H1 (cell line): Measurements from ENCODE around the gene PAQR8. TPM values are rescaled to one million over a fixed set of nuclear protein-coding genes. Genes with fewer than 3 reads are reported as not detected.

ENCODE experiments used
- CTCF ChIA-PET: fragments of 300-600 bp; sonication (Branson Sonifier 250); formaldehyde crosslinking; loops from one replicate; lab custom pipeline; 2021; ENCODE audit not compliant: partially characterized antibody; lab: Charles Lee
- POLR2A ChIA-PET: fragments of 300-600 bp; sonication (Branson Sonifier 250); formaldehyde crosslinking; loops from one replicate; lab custom pipeline; 2021; ENCODE audit warnings: inconsistent platforms; ENCODE audit not compliant: partially characterized antibody; lab: Charles Lee
- DNase-seq, 2 experiments: peaks; one replicate each; pipeline versions ENCODE4 v3.0.0 to v3.0.0-alpha.2; 2010 to 2022; ENCODE audit warnings: low spot score in 2 of 2, low read depth in 1 of 2, mixed read lengths in 1 of 2
- FAIRE-seq: peaks from 2 replicates; lab custom pipeline; 2011; peaks lifted over from hg19 to GRCh38; lab: Jason Lieb, UNC
- H2AFZ ChIP-seq: 2 replicates; pipeline ENCODE4 v1.8.1; 2012; ENCODE audit warnings: low read length, inconsistent platforms
- H2AK5ac ChIP-seq: 2 replicates; pipeline ENCODE4 v1.6.1; 2013; ENCODE audit warnings: low read depth, low read length
- H2BK120ac ChIP-seq: replicated peaks from 2 replicates; pipeline ENCODE3; 2013; ENCODE audit warnings: low read depth, low read length, inconsistent platforms
- H2BK12ac ChIP-seq: 2 replicates; pipeline ENCODE4 v1.6.1; 2013; ENCODE audit warnings: low read depth, low read length
- H2BK15ac ChIP-seq: 2 replicates; pipeline ENCODE4 v1.6.1; 2013; ENCODE audit warnings: low read length
- H2BK20ac ChIP-seq: 2 replicates; pipeline ENCODE4 v1.6.1; 2013; ENCODE audit warnings: low read length
- H2BK5ac ChIP-seq: 2 replicates; pipeline ENCODE4 v1.6.1; 2013; ENCODE audit warnings: low read depth, low read length
- H3K14ac ChIP-seq: 2 replicates; pipeline ENCODE4 v1.6.1; 2013; ENCODE audit warnings: inconsistent platforms; ENCODE audit not compliant: insufficient read length
- H3K18ac ChIP-seq: 2 replicates; pipeline ENCODE4 v1.6.1; 2013; ENCODE audit warnings: low read length; ENCODE audit errors: extremely low read depth
- H3K23ac ChIP-seq: 2 replicates; pipeline ENCODE4 v1.6.1; 2013; ENCODE audit warnings: inconsistent platforms; ENCODE audit not compliant: insufficient read length
- H3K23me2 ChIP-seq: 2 replicates; pipeline ENCODE4 v1.6.1; 2013; ENCODE audit warnings: low read depth, low read length
- H3K27ac ChIP-seq: 2 replicates; pipeline ENCODE4 v1.6.1; 2011; ENCODE audit warnings: low read depth, low read length, inconsistent platforms
- H3K27me3 ChIP-seq, 4 experiments: replicated peaks in 1 of 4; 1 replicate in 1 of 4; 2 replicates in 3 of 4; pipeline versions ENCODE4 v1.6.1 to v1.8.1; 2011 to 2013; ENCODE audit warnings: low read length in 3 of 4, mild to moderate bottlenecking in 3 of 4, inconsistent platforms in 2 of 4, mixed read lengths in 2 of 4, moderate library complexity in 1 of 4; ENCODE audit not compliant: control insufficient read depth in 3 of 4, insufficient read depth in 3 of 4; ENCODE audit errors: extremely low read depth in 1 of 4
- H3K36me3 ChIP-seq, 4 experiments: 2 replicates each; pipeline versions ENCODE4 v1.6.1 to v1.8.1; 2011 to 2013; ENCODE audit warnings: mild to moderate bottlenecking in 4 of 4, low read length in 3 of 4, moderate library complexity in 2 of 4, control low read depth in 1 of 4, inconsistent platforms in 1 of 4; ENCODE audit not compliant: insufficient read depth in 4 of 4, control insufficient read depth in 2 of 4
- H3K4ac ChIP-seq: replicated peaks from 2 replicates; pipeline ENCODE3; 2013; ENCODE audit warnings: low read length, low read depth, mixed read lengths, inconsistent platforms; ENCODE audit not compliant: insufficient read length
- H3K4me1 ChIP-seq, 4 experiments: replicated peaks in 1 of 4; 1 replicate in 1 of 4; 2 replicates in 3 of 4; pipeline versions ENCODE4 v1.6.1 to v1.8.1; 2011 to 2013; ENCODE audit warnings: low read length in 3 of 4, inconsistent platforms in 2 of 4, mixed read lengths in 1 of 4; ENCODE audit not compliant: insufficient read depth in 4 of 4, control insufficient read depth in 3 of 4
- H3K4me2 ChIP-seq, 2 experiments: 2 replicates each; pipeline versions ENCODE4 v1.6.1 to v1.8.1; 2011 to 2013; ENCODE audit warnings: low read depth in 2 of 2, low read length in 2 of 2, control low read depth in 1 of 2, inconsistent platforms in 1 of 2, mild to moderate bottlenecking in 1 of 2; ENCODE audit not compliant: insufficient read depth in 1 of 2
- H3K4me3 ChIP-seq, 4 experiments: fragments of 200-600, 300-600 bp in 1 of 4; sonication (generic), shearing (Covaris generic), sonication (Bioruptor Twin) in 1 of 4; 2 replicates each; pipeline versions ENCODE4 v1.5.1 to v1.8.1; 2011 to 2016; ENCODE audit warnings: low read length in 4 of 4, low read depth in 3 of 4, control low read depth in 2 of 4, inconsistent platforms in 2 of 4, mild to moderate bottlenecking in 2 of 4, mixed read lengths in 1 of 4, moderate library complexity in 1 of 4; ENCODE audit not compliant: insufficient read depth in 2 of 4; ENCODE audit errors: extremely low read depth in 1 of 4
- H3K56ac ChIP-seq: replicated peaks from 2 replicates; pipeline ENCODE3; 2013; ENCODE audit warnings: low read depth, mild to moderate bottlenecking, mixed read lengths, low read length, inconsistent platforms; ENCODE audit not compliant: insufficient read length
- H3K79me1 ChIP-seq: 2 replicates; pipeline ENCODE4 v1.6.1; 2013; ENCODE audit warnings: low read depth, low read length, control low read depth
- H3K79me2 ChIP-seq, 2 experiments: 2 replicates each; pipeline versions ENCODE4 v1.6.1 to v1.8.1; 2012 to 2013; ENCODE audit warnings: low read length in 2 of 2, mild to moderate bottlenecking in 2 of 2, inconsistent platforms in 1 of 2; ENCODE audit not compliant: insufficient read depth in 2 of 2, control insufficient read depth in 1 of 2
- H3K9ac ChIP-seq, 4 experiments: replicated peaks in 1 of 4; 1 replicate in 1 of 4; 2 replicates in 3 of 4; pipeline versions ENCODE4 v1.6.1 to v1.8.1; 2011 to 2013; ENCODE audit warnings: low read depth in 3 of 4, low read length in 3 of 4, control low read depth in 2 of 4, mild to moderate bottlenecking in 2 of 4, moderate library complexity in 2 of 4, inconsistent platforms in 1 of 4; ENCODE audit errors: extremely low read depth in 1 of 4
- H3K9me3 ChIP-seq, 2 experiments: 2 replicates each; pipeline versions ENCODE4 v1.6.1 to v1.8.1; 2012 to 2013; ENCODE audit warnings: mild to moderate bottlenecking in 2 of 2, moderate library complexity in 2 of 2, control low read depth in 1 of 2, inconsistent platforms in 1 of 2, low read depth in 1 of 2, low read length in 1 of 2, mixed read lengths in 1 of 2; ENCODE audit not compliant: insufficient read depth in 2 of 2
- H4K20me1 ChIP-seq, 2 experiments: replicated peaks in 1 of 2; 2 replicates each; pipeline versions ENCODE3 to v1.8.1; 2011 to 2013; ENCODE audit warnings: inconsistent platforms in 2 of 2, low read length in 2 of 2, mild to moderate bottlenecking in 1 of 2; ENCODE audit not compliant: insufficient read depth in 2 of 2, control insufficient read depth in 1 of 2
- H4K5ac ChIP-seq: 2 replicates; pipeline ENCODE4 v1.6.1; 2013; ENCODE audit warnings: low read length, low read depth, mixed read lengths, inconsistent platforms; ENCODE audit not compliant: insufficient read length
- H4K8ac ChIP-seq: 2 replicates; pipeline ENCODE4 v1.8.0; 2013; ENCODE audit warnings: mild to moderate bottlenecking, moderate library complexity, low read length, inconsistent platforms; ENCODE audit not compliant: insufficient read depth; ENCODE audit errors: extremely low read depth
- H4K91ac ChIP-seq: replicated peaks from 2 replicates; pipeline ENCODE3; 2013; ENCODE audit warnings: low read length, mixed read lengths, inconsistent platforms; ENCODE audit not compliant: insufficient read length
- CTCF ChIP-seq, 3 experiments: IDR thresholded peaks; 1 replicate in 2 of 3; 2 replicates in 1 of 3; pipeline versions ENCODE4 v1.5.1 to v1.6.1; 2011; ENCODE audit warnings: low read length in 3 of 3, mild to moderate bottlenecking in 3 of 3, inconsistent platforms in 2 of 3, low read depth in 1 of 3, moderate library complexity in 1 of 3; ENCODE audit not compliant: insufficient read depth in 1 of 3; ENCODE audit errors: control extremely low read depth in 1 of 3
- E2F6 ChIP-seq: IDR thresholded peaks from 2 replicates; pipeline ENCODE4 v1.6.1; 2012; ENCODE audit warnings: inconsistent platforms
- FOSL1 ChIP-seq: IDR thresholded peaks from 2 replicates; pipeline ENCODE4 v1.6.1; 2011; ENCODE audit warnings: mild to moderate bottlenecking, low read depth, low read length, moderate library complexity; ENCODE audit not compliant: insufficient read depth
- RAD21 ChIP-seq, 2 experiments: IDR thresholded peaks in 1 of 2; conservative IDR thresholded peaks in 1 of 2; 2 replicates each; pipeline ENCODE4 v1.6.1; 2011; ENCODE audit warnings: low read depth in 2 of 2, low read length in 2 of 2, improper control_type of control experiment in 1 of 2, inconsistent platforms in 1 of 2, mild to moderate bottlenecking in 1 of 2, moderate library complexity in 1 of 2
- polyA plus RNA-seq, 7 experiments: library from polyadenylated mRNA; depleted of rRNA in 3 of 7; stranded (reverse) in 5 of 7; unstranded in 2 of 7; fragments of >200 nt in 5 of 7; fragments of 200-250 nt in 2 of 7; gene quantifications; 1 replicate in 5 of 7; 2 replicates in 1 of 7; 4 replicates in 1 of 7; pipeline versions ENCODE4 v1.2.1 to v1.2.3, GENCODE V29; 2011 to 2013; ENCODE audit warnings: missing spikeins in 2 of 7, mixed read lengths in 2 of 7
- total RNA-seq: library from RNA; stranded (reverse); fragmentation: NEBNext Ultra II Directional; extraction: Animal tissue kit (Norgen Biotek cat#: 25700); gene quantifications from 2 replicates; pipeline ENCODE4 v1.2.1, GENCODE V29; 2021

The PAQR8 gene
- total and polyA plus RNA-seq, 2 of the 8 experiments (the other 6 are each of a cell fraction or from before 2014, with no cell fraction given): 7.6 to 9.6 TPM

- no peak overlapping the region for H3K56ac ChIP-seq
- no peak overlapping the region for H2BK20ac ChIP-seq
- CTCF ChIA-PET: interaction anchor here (0.6 to 3.0 kb wide), 24 partner anchors 8 to 414 kb away, joined by 3 to 30 read pairs (median 4); partner anchors contain the start of gene MCM3
- TF ChIP-seq RAD21 (IDR thresholded peaks at IDR 0.05 in 1 of 2, conservative IDR thresholded peaks at IDR 0.05 in 1 of 2; ENCODE audit: low read depth in 2 of 2, low read length in 2 of 2) (peak; percentile 78), CTCF (IDR thresholded peaks at IDR 0.05; ENCODE audit: control extremely low read depth in 1 of 3, insufficient read depth in 1 of 3, low read depth in 1 of 3, low read length in 3 of 3) (peak in 2 of 3 experiments; percentile 52 to 53; a peak in 3 of 4 replicates), E2F6 (no peak), FOSL1 (no peak)
- no peak overlapping the region for H2AFZ ChIP-seq
- peaks cover 0 to 6% (median 0%) of the 10 kb centered on the region in 4 experiments; a peak in 2 of 8 replicates for H3K36me3 ChIP-seq
- no peaks in the 10 kb centered on the region for H3K23me2 ChIP-seq
- H4K20me1 ChIP-seq: no peaks in the 10 kb centered on the region
- no peaks in the 10 kb centered on the region for H3K27me3 ChIP-seq
- H4K5ac ChIP-seq: no peak overlapping the region
- H2BK5ac ChIP-seq: no peak overlapping the region
- no peak overlapping the region for H4K91ac ChIP-seq
- no peak overlapping the region for H2BK12ac ChIP-seq
- H3K79me1 ChIP-seq: no peaks in the 10 kb centered on the region
- H3K79me2 ChIP-seq: no peaks in the 10 kb centered on the region
- no peak overlapping the region for H4K8ac ChIP-seq
- H2BK15ac ChIP-seq: no peak overlapping the region
- H3K4me1 ChIP-seq: no peaks in the 10 kb centered on the region
- no peak overlapping the region for H2AK5ac ChIP-seq
- DNase-seq: no peak
- no peak overlapping the region for H3K9ac ChIP-seq
- FAIRE-seq: no peak
- H3K4me2 ChIP-seq: no peak overlapping the region
- H3K23ac ChIP-seq: no peak overlapping the region
- no peak overlapping the region for H3K27ac ChIP-seq
- POLR2A ChIA-PET: interaction anchor here (0.6 kb wide), 1 partner anchor 153 kb away, joined by 4 read pairs; no protein-coding TSS in a partner anchor
- no peaks in the 10 kb centered on the region for H3K9me3 ChIP-seq
- H2BK120ac ChIP-seq: no peak overlapping the region
- H3K14ac ChIP-seq: no peak overlapping the region
- no peak overlapping the region for H3K4me3 ChIP-seq
- H3K4ac ChIP-seq: no peak overlapping the region
- H3K18ac ChIP-seq: no peak overlapping the region
Measured at GRCh38 chr6:52407467-52407866, 45.5 kb downstream of the PAQR8 start.
